Fibroblast of skin of left quadriceps (primary cell): Measurements from ENCODE around the gene SLC38A10.

Experiments used
- DNase-seq, 2 experiments: peaks; one replicate each; pipeline ENCODE4 v3.0.0-alpha.2; 2013; ENCODE audit warnings: low read depth in 2 of 2

The SLC38A10 gene

DNA sequence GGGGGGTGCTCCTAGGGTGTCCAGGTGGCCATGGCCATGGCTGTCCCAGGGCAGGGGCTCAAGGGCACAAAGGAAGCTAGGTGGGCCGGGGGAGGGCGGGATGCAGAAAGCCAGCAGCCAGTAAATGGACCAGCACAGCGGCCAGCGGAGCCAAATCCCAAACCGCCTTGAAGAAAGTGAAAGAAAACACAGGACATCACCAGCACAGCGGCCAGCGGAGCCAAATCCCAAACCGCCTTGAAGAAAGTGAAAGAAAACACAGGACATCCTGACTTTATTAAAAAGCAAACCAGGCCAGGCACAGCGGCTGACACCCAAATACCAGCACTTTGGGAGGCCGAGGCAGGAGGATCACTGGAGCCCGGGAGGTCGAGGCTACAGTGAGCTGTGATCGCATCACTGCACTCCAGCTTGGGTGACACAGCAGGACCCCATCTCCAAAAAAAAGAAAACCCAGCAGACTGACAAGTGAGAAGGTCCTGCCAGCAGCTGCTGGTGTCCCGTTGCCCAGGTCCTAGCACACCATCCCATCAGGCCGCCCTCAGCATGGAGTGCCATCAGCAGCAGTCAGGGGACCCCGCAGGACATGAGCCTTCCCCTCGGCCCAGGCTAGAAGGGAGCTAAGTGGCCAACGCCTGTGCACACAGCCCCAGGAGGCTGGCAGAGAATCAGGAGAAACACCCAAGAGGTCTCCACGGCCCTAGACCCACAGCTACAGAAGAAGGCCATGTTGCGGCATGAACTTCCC lies 17.0 kb downstream of the SLC38A10 start:
- no peak for DNase-seq

DNA sequence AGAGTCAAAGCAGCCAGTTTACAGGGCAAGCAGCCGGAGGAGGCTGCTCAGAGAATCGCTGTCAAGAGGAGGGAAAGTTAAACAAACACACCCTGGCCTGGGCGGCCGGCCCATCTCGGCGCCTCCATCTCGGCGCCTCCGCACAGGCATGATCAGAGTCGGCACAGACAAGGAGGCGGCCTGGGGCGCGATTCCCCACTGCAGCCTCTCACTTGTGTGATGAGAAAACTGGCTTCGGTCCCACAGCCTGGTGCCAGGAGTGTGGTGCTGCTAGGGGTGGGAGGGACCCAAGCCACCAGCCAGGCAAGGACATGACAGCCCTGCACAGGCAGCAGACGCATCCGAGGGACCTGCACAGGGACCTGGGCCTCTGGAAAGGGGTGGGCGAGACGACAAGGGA lies 17.7 kb downstream of the SLC38A10 start:
- no peak for DNase-seq

DNA sequence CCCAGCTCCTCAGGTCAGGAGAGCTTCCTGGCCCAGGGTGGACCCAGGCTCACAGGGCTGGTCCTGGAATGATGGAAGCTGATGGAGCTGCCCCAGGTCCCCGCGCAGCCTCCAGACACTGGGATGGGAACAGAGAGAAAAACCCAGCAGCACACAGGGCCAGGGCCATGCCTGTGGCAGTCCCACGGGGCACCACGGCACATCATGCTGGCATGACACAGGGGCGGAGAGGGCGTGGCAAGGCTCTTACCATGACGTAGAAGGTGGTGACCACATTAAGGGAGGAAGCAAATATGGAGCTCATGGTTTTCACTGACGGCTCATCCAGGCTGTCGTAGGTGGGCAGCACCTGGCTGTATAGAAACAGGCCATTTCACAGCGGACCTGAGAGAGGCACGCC lies 18.3 kb downstream of the SLC38A10 start:
- DNase-seq: no peak

DNA sequence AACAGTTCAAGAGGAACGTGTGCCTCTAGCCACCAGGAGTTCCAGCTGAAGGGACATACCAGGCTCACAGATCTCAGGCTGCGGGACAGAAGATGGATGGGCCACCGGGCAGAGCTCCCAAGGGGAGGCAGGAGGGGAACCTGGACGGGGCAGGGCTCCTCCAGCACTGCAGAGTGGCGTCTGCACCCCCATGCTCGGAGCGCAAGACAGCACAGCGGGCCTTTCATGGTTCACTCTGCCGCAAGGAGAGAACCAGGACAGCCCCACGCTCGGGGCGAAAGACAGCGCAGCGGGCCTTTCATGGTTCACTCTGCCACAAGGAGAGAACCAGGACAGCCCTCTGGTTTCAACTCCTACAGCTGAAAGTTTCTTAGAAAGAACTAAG lies 20.6 kb downstream of the SLC38A10 start:
- no peak for DNase-seq

DNA sequence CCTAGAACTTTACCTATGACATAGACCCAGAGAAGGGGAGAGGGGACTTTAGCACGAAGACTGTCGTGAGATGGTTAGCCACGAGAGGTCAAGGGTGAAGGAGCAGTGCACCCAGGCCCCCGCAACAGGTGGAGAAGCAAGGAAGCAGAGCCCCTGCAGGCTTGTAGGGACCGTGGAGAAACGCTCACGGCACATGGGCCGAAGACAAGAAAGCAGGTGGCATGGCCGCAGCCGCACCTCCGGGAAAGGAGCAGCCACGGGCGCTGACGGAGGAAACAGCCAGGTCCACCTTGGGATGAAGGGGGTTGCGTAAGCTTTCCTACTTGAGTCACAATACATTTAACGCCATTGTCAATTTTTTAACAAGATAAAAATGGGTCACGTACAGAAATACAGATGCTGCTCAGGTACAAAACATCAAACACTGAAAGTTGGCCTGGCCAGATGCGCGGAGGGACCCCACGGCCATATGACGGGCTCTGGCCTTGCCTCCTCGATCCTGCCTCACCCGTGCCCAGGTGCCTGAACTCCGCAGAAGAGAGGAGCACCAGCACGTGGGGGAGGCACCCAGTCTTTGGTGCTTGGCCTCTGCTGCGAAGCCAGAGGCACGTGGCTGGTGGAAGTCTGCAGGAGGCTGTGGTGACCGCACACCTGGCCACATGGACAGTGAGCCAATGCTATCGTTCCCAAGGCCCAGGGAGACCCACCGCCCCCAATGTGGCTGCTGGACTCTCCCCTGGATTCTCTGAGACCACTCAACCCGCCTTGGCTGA lies 21.2 kb downstream of the SLC38A10 start:
- DNase-seq: no peak

DNA sequence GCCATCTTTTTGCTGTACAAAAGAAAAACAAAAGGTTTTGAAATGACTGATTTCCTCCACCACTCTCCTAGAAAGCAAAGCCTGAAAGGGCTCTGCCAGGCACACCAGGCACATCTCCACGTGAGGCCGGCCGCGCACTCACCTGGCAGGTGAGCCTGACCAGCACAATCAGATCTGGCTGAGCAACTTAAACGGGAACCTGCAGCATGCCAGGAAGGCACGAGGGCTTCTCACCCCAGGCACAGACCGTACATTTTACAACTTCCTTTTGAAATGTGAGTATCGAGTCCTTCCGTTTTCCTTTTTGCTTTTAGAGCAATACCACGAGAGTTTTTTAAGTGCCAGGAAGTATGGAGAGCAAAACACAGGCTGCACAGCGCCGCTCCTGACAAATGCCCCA lies 22.5 kb downstream of the SLC38A10 start:
- no peak for DNase-seq

DNA sequence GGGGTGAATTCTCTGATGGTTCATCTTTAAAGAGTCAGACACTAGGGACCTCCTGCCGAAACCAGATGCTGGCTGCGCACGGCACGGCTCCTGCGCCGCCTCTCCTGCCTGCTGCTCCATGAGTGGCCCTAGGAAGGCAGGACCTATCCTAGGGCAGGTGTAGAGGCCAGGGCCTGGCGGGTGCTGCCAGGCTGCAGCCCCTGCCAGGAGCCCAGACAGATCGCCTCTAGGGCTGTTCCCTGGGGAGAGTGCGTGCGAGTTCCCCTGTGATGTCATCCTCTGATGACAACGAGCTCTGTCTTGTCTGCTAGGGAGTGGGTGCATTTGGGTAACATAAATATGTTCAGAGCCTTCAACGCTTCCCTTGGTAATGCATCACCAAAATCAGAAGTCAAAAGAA lies 23.9 kb downstream of the SLC38A10 start:
- DNase-seq: no peak

DNA sequence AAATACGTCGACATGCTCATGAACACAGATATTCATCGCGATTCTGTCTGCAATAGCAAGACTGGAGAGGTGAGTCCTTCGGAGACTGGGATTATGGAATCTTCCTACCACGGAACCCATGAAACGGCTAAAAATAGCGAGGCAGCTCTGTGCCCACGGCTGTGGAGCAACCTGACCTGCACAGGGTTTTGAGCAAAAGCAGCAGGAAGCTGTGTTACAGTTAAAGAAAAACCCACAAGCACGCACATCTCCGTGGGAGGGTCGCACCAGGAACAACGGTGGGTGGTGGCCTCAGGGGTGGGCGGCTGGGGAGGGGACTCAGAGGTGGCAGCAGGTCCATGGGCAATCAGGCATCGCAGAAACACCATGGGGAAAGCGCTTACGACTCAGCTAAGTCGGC lies 24.8 kb downstream of the SLC38A10 start:
- no peak for DNase-seq

DNA sequence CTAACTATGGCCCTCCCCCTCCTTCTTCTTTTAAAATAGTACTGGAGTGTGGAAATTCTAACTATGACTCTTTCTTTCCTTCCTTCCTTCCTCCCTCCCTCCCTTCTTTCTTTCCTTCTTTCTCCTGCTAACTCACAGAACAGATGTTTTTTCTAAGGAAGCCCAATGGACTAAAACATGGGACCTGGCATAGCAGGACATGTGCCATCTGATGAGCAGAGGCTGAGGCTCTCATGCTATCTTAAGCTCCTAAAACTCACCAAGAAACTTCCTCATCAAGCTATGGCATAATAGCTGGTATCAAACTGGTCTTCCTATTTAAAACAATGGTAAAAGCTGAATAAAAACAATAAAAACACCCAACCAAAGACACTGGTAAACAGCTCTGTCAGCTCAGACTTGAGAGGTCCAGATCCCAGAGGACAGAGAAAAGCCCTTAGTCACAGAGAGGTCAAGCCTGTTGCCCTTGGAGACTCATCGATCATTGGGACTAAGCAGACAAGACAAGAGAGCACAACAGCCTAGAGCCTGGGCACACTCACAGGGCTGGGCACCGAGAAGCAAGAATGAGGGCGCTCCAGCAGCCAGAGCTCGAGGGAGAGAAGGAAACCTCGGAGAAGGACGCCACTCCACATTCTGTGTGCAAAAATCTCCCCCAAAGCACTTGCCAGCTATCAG lies 27.6 kb downstream of the SLC38A10 start:
- no peak for DNase-seq

DNA sequence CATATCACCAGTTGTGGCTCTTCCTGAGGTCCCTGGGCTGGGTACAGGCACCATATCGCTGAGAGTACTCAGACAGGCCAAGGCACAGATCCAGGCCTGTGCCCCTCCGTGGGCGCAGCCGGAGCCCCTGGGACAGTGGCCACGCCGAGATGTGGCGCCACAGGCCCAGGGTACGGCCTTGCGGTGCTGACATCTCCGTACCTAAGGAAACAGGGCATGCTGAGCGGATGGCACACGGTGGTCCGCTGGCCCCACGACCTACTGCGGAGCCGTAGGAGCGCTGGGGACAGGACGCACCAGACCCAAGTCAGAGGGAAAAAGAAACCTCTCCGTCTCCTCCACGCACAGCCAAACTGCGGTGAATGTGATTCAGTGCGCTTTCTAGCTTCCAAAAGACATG lies 29.5 kb downstream of the SLC38A10 start:
- DNase-seq: no peak

DNA sequence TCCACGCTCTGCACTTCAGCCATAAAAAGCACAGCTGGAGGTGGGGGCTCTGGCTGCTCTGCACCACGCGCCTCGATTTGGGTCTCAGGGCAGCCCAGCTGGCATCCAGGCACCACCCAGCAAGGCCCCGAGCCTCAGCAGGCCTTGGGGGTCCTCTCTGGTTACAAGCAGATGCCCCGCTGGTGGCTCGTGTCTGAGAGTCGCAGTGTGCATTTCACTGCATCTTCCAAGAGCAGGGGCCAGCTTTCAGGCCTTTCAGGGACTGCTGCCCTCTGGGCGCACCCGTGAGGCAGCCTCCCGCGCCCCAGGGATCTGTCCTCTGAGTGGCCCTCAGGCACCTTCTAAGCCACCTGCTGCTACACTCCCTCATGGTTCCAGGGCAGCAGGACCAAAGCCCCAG lies 30.5 kb downstream of the SLC38A10 start:
- no peak for DNase-seq

DNA sequence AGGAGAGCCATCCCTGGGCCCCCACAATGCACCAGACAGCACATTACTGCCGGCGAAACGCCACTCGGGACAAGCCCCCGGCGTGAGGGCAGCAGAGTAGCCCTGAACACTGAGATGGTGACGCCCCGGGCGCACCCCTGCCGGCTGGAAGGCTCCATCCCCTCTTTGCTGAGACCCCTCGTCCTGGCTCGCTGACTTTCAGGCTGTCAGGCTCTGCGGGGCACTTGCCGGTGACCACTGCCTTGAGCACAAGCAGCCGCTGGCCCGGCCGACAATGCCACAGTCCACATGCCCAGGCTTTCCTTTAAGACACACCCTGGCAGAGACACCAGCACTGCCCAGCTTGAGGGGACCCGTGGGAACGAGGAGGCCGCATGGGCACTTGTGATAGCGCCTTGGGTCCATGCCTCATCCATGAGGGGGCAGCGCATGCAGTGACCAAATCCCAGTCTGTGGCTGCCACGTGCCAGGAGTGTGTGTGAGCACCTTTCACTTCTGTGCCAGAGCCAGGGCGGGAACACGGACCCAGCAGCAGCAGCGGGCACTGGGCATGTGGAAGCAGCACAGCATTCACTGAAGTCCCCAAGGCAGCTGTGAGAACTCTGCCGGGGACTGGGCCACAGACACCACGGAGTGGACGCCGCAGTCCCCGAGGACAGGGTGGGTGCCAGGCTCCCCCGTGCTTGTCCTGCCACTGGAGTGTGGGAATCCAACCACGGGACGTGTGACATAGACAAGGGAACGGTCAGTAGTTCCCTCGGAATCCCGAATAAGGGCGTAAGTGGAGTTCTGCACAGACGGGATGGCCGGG lies 31.5 kb downstream of the SLC38A10 start:
- DNase-seq: no peak

DNA sequence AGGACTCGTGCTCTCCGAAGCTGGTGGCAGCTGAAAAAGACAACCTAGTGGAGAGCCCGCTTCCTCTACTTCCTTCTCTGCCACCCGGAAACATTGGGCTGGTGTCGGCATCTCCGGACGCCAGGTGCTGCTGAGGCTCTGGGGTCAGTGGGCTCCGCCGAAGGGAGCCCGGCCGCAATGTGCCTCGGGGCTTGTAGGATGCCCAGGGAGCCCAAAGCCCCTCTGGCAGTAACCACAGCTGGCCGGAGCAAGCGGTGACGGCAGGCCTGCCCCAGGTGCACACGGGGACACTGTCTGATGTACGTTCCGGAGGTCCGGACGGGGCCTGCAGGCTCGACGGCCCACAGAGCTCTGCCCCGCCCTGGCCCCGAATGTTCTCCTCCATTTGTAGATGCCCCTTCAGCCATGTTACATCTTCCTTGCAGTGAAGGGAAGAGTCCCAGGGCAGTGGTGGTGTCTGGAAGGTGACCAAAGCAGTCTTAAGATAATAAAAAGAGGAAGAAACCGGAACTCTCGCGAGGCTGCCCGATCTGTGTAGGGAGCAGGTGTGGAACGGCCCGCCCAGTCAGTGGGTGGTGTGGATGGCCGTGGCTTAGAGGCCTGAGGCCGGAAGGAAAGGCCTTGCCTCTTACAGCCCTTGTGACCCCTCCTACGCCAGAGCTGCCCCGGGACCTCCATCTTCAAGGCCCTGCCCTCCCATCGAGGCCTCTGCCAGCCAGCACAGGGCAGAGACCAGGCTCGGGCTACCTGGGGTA lies 33.3 kb downstream of the SLC38A10 start:
- DNase-seq: no peak

DNA sequence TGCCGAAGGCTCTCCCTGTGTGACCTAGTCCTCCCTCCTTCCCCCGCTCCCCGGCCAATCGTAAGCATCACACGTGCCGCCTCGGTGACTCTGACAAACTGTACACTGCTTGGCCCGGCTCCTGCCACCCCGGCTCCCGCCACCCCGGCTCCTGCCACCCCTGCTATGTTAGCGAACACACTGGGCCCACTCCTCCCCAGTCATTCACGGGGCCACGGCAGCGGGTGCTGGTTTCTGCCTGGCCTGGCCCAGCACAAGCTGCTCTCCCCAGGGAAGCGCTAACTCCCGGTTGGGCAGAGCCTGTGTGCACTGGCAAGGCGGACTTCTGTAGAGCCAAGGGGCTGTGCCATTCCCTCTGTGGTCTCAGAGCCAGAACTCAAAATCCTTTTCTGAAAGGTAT lies 34.0 kb downstream of the SLC38A10 start:
- no peak for DNase-seq

DNA sequence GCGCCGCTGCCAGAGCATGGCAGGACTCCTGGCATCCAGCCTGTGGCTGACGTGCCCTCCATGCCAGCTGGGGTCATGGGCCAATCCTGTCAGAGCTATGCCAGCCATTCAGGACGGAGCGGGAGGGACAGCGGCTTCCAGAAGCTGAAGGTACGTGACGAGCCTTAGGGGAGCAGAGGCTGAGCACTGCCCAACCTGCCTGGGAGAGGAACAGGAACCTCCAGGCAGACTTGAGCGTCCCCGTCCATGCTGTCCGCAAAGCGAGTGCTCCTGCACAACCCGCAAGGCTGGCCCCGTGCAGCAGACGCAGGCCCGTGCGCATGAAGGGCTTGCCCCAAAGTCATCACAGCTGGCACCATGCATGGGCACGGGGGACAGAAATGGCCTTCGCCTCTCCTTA lies 34.5 kb downstream of the SLC38A10 start:
- DNase-seq: no peak

DNA sequence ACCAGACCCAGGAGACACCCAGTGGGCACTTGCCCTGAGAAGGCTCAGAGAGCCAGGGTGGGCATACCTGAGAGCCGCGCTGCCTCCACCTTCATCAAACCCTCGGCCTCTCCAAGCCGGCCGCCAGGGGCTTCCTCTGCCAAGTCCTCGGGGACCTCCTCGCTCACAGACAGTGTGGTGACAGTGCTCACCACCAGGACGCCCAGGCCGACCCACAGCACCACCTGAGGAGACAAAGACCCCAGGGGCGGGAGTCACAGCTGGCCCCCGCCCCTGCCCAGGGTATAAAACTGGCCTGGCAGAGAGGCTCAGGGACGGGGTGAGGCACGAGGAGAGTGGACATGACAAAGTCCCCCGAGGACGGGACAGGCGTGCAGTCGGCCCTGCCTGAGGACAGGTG lies 34.9 kb downstream of the SLC38A10 start:
- DNase-seq: no peak

DNA sequence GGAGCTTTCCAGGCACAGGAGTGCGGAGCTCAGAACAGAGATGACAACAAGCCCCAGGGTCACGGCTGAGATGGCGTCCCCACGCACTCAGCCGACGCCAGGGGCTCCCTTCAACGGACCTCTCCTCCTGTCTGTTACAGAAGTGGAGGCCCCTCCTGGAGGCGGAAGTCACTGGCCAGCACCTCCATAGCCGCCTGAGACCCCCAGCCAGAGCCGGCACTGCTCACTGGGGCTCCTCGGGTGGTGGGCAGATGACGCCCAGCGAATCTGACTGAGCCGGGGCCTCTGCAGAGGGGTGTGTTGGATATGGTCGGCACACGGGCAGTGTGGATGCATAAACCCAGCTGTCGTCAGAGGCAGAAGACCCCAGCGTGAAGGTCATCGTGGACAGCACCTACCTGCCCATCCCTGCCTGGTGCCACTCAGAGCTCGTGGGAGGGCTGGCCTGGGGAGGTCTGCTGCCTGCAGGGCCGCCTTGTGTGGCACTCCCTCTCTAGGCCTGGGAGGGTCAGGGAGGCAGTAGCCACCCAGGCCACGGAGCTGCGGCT lies 36.0 kb downstream of the SLC38A10 start:
- no peak for DNase-seq

DNA sequence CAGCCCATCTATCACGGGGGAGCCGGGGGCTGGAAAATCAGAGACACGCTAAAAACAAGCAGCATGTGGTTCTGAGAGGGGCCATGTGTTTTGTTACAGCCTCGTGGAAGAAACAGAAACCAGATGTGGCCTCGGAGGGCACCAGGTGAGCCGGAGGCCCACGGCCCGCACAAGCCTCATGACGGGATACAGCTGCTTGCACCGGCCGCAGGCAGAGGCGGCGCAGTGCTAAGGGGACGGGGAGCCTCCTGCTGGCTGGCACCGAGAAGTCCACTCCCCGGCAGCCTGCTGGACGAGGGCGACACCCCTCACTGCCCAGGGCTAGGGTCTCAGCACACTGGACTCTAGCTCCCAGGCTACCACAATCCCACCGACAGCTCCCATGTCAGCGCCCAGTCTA lies 36.8 kb downstream of the SLC38A10 start:
- no peak for DNase-seq

DNA sequence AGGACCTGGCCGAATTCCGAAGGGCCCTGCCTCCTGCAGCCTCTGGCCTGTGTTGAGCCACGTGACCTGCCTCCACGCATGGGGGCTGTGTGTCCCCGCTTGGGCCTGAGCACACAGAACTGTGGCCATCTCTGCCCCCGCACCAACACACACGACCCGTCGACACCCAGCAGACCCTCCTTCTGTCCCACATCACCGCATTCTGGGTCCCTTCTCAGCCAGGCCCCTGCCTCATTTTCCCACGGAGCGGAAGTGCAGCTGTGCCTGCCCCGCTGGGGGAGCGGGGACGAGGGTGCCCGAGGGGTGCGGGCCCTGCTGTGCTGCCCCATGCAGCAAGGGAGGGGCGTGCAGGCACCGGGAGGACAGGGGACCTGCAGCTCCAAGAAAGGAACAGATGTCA lies 37.6 kb downstream of the SLC38A10 start:
- DNase-seq: no peak

DNA sequence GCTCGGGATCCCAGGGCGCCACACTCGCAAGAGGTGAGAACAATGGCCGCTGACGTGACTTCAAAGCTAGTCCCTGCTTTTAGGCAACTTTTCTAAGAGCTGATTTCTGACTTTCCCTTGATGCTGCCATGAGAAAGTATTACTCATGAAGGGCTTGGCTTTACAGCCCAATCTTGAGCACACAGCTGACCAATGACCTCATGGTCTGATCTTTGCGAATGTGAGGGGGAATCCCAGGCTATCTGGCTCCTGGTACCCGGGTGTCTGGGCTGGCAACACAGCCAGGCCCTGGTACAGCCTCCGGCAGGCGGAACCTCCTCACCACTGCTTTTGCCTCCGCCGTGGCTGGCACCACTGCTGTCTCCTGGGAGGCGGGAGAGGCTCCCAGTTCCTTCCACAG lies 38.5 kb downstream of the SLC38A10 start:
- DNase-seq: no peak
